LNCaP clone FGC (cell line): ENCODE data around the gene RACGAP1.

Experiments used
- DNase-seq: peaks from one replicate; pipeline ENCODE4 v3.0.0-alpha.2; 2011; ENCODE audit warnings: low read depth
- H3K4me3 ChIP-seq: 2 replicates; pipeline ENCODE4 v1.5.1; 2011; ENCODE audit warnings: mild to moderate bottlenecking, low read depth, low read length, control low read depth
- CTCF ChIP-seq: IDR thresholded peaks from 2 replicates; pipeline ENCODE4 v1.5.1; 2012; ENCODE audit warnings: mild to moderate bottlenecking; ENCODE audit not compliant: control insufficient read depth, insufficient read depth; ENCODE audit errors: extremely low read depth

RACGAP1 gene

GRCh38 chr12:50049254-50050118, 24.2 kb upstream of the RACGAP1 start:
- TF ChIP-seq CTCF, result no peak
- no peak overlapping the region for H3K4me3 ChIP-seq
- no peak for DNase-seq

GRCh38 chr12:50047693-50048250, 22.5 kb upstream of the RACGAP1 start:
- H3K4me3 ChIP-seq, result no peak overlapping the region
- DNase-seq, result no peak
- no peak for TF ChIP-seq CTCF

- no peak for TF ChIP-seq CTCF
- DNase-seq, result no peak
Observed at GRCh38 chr12:50043854-50044253, 18.6 kb upstream of the RACGAP1 start.

GRCh38 chr12:50043308-50043707, 18.0 kb upstream of the RACGAP1 start:
- DNase-seq, result no peak
- no peak for TF ChIP-seq CTCF
- no peak overlapping the region for H3K4me3 ChIP-seq

More at GRCh38 chr12:50043854-50044253, 18.6 kb upstream of the RACGAP1 start:
- no peak overlapping the region for H3K4me3 ChIP-seq

GRCh38 chr12:50042693-50043092, 17.4 kb upstream of the RACGAP1 start:
- no peak overlapping the region for H3K4me3 ChIP-seq
- TF ChIP-seq CTCF, result no peak
- DNase-seq, result no peak

- H3K4me3 ChIP-seq, result no peak overlapping the region
- TF ChIP-seq CTCF, result no peak
- no peak for DNase-seq
Observed at GRCh38 chr12:50041962-50042361, 16.7 kb upstream of the RACGAP1 start.
